H1 (cell line): ENCODE results near the gene MARK3. TPM values are rescaled to one million over a fixed set of nuclear protein-coding genes. Genes with fewer than 3 reads are reported as not detected.
A peak's percentile ranks its signal among the peaks of the same experiment; 100 is the strongest.

Experiments used
- CTCF ChIA-PET: fragments of 300-600 bp; sonication (Branson Sonifier 250); formaldehyde crosslinking; loops from one replicate; lab custom pipeline; 2021; ENCODE audit not compliant: partially characterized antibody; lab: Charles Lee
- POLR2A ChIA-PET: fragments of 300-600 bp; sonication (Branson Sonifier 250); formaldehyde crosslinking; loops from one replicate; lab custom pipeline; 2021; ENCODE audit warnings: inconsistent platforms; ENCODE audit not compliant: partially characterized antibody; lab: Charles Lee
- DNase-seq, 2 experiments: peaks; one replicate each; pipeline versions ENCODE4 v3.0.0 to v3.0.0-alpha.2; 2010 to 2022; ENCODE audit warnings: low spot score in 2 of 2, low read depth in 1 of 2, mixed read lengths in 1 of 2
- FAIRE-seq: peaks from 2 replicates; lab custom pipeline; 2011; peaks lifted over from hg19 to GRCh38; lab: Jason Lieb, UNC
- H2AFZ ChIP-seq: 2 replicates; pipeline ENCODE4 v1.8.1; 2012; ENCODE audit warnings: low read length, inconsistent platforms
- H2AK5ac ChIP-seq: 2 replicates; pipeline ENCODE4 v1.6.1; 2013; ENCODE audit warnings: low read depth, low read length
- H2BK120ac ChIP-seq: replicated peaks from 2 replicates; pipeline ENCODE3; 2013; ENCODE audit warnings: low read depth, low read length, inconsistent platforms
- H2BK12ac ChIP-seq: 2 replicates; pipeline ENCODE4 v1.6.1; 2013; ENCODE audit warnings: low read depth, low read length
- H2BK15ac ChIP-seq: 2 replicates; pipeline ENCODE4 v1.6.1; 2013; ENCODE audit warnings: low read length
- H2BK20ac ChIP-seq: 2 replicates; pipeline ENCODE4 v1.6.1; 2013; ENCODE audit warnings: low read length
- H2BK5ac ChIP-seq: 2 replicates; pipeline ENCODE4 v1.6.1; 2013; ENCODE audit warnings: low read depth, low read length
- H3K14ac ChIP-seq: 2 replicates; pipeline ENCODE4 v1.6.1; 2013; ENCODE audit warnings: inconsistent platforms; ENCODE audit not compliant: insufficient read length
- H3K18ac ChIP-seq: 2 replicates; pipeline ENCODE4 v1.6.1; 2013; ENCODE audit warnings: low read length; ENCODE audit errors: extremely low read depth
- H3K23ac ChIP-seq: 2 replicates; pipeline ENCODE4 v1.6.1; 2013; ENCODE audit warnings: inconsistent platforms; ENCODE audit not compliant: insufficient read length
- H3K23me2 ChIP-seq: 2 replicates; pipeline ENCODE4 v1.6.1; 2013; ENCODE audit warnings: low read depth, low read length
- H3K27ac ChIP-seq: 2 replicates; pipeline ENCODE4 v1.6.1; 2011; ENCODE audit warnings: low read depth, low read length, inconsistent platforms
- H3K27me3 ChIP-seq, 4 experiments: replicated peaks in 1 of 4; 1 replicate in 1 of 4; 2 replicates in 3 of 4; pipeline versions ENCODE4 v1.6.1 to v1.8.1; 2011 to 2013; ENCODE audit warnings: low read length in 3 of 4, mild to moderate bottlenecking in 3 of 4, inconsistent platforms in 2 of 4, mixed read lengths in 2 of 4, moderate library complexity in 1 of 4; ENCODE audit not compliant: control insufficient read depth in 3 of 4, insufficient read depth in 3 of 4; ENCODE audit errors: extremely low read depth in 1 of 4
- H3K36me3 ChIP-seq, 4 experiments: 2 replicates each; pipeline versions ENCODE4 v1.6.1 to v1.8.1; 2011 to 2013; ENCODE audit warnings: mild to moderate bottlenecking in 4 of 4, low read length in 3 of 4, moderate library complexity in 2 of 4, control low read depth in 1 of 4, inconsistent platforms in 1 of 4; ENCODE audit not compliant: insufficient read depth in 4 of 4, control insufficient read depth in 2 of 4
- H3K4ac ChIP-seq: replicated peaks from 2 replicates; pipeline ENCODE3; 2013; ENCODE audit warnings: low read length, low read depth, mixed read lengths, inconsistent platforms; ENCODE audit not compliant: insufficient read length
- H3K4me1 ChIP-seq, 4 experiments: replicated peaks in 1 of 4; 1 replicate in 1 of 4; 2 replicates in 3 of 4; pipeline versions ENCODE4 v1.6.1 to v1.8.1; 2011 to 2013; ENCODE audit warnings: low read length in 3 of 4, inconsistent platforms in 2 of 4, mixed read lengths in 1 of 4; ENCODE audit not compliant: insufficient read depth in 4 of 4, control insufficient read depth in 3 of 4
- H3K4me2 ChIP-seq, 2 experiments: 2 replicates each; pipeline versions ENCODE4 v1.6.1 to v1.8.1; 2011 to 2013; ENCODE audit warnings: low read depth in 2 of 2, low read length in 2 of 2, control low read depth in 1 of 2, inconsistent platforms in 1 of 2, mild to moderate bottlenecking in 1 of 2; ENCODE audit not compliant: insufficient read depth in 1 of 2
- H3K4me3 ChIP-seq, 4 experiments: fragments of 200-600, 300-600 bp in 1 of 4; sonication (generic), shearing (Covaris generic), sonication (Bioruptor Twin) in 1 of 4; 2 replicates each; pipeline versions ENCODE4 v1.5.1 to v1.8.1; 2011 to 2016; ENCODE audit warnings: low read length in 4 of 4, low read depth in 3 of 4, control low read depth in 2 of 4, inconsistent platforms in 2 of 4, mild to moderate bottlenecking in 2 of 4, mixed read lengths in 1 of 4, moderate library complexity in 1 of 4; ENCODE audit not compliant: insufficient read depth in 2 of 4; ENCODE audit errors: extremely low read depth in 1 of 4
- H3K56ac ChIP-seq: replicated peaks from 2 replicates; pipeline ENCODE3; 2013; ENCODE audit warnings: low read depth, mild to moderate bottlenecking, mixed read lengths, low read length, inconsistent platforms; ENCODE audit not compliant: insufficient read length
- H3K79me1 ChIP-seq: 2 replicates; pipeline ENCODE4 v1.6.1; 2013; ENCODE audit warnings: low read depth, low read length, control low read depth
- H3K79me2 ChIP-seq, 2 experiments: 2 replicates each; pipeline versions ENCODE4 v1.6.1 to v1.8.1; 2012 to 2013; ENCODE audit warnings: low read length in 2 of 2, mild to moderate bottlenecking in 2 of 2, inconsistent platforms in 1 of 2; ENCODE audit not compliant: insufficient read depth in 2 of 2, control insufficient read depth in 1 of 2
- H3K9ac ChIP-seq, 4 experiments: replicated peaks in 1 of 4; 1 replicate in 1 of 4; 2 replicates in 3 of 4; pipeline versions ENCODE4 v1.6.1 to v1.8.1; 2011 to 2013; ENCODE audit warnings: low read depth in 3 of 4, low read length in 3 of 4, control low read depth in 2 of 4, mild to moderate bottlenecking in 2 of 4, moderate library complexity in 2 of 4, inconsistent platforms in 1 of 4; ENCODE audit errors: extremely low read depth in 1 of 4
- H3K9me3 ChIP-seq, 2 experiments: 2 replicates each; pipeline versions ENCODE4 v1.6.1 to v1.8.1; 2012 to 2013; ENCODE audit warnings: mild to moderate bottlenecking in 2 of 2, moderate library complexity in 2 of 2, control low read depth in 1 of 2, inconsistent platforms in 1 of 2, low read depth in 1 of 2, low read length in 1 of 2, mixed read lengths in 1 of 2; ENCODE audit not compliant: insufficient read depth in 2 of 2
- H4K20me1 ChIP-seq, 2 experiments: replicated peaks in 1 of 2; 2 replicates each; pipeline versions ENCODE3 to v1.8.1; 2011 to 2013; ENCODE audit warnings: inconsistent platforms in 2 of 2, low read length in 2 of 2, mild to moderate bottlenecking in 1 of 2; ENCODE audit not compliant: insufficient read depth in 2 of 2, control insufficient read depth in 1 of 2
- H4K5ac ChIP-seq: 2 replicates; pipeline ENCODE4 v1.6.1; 2013; ENCODE audit warnings: low read length, low read depth, mixed read lengths, inconsistent platforms; ENCODE audit not compliant: insufficient read length
- H4K8ac ChIP-seq: 2 replicates; pipeline ENCODE4 v1.8.0; 2013; ENCODE audit warnings: mild to moderate bottlenecking, moderate library complexity, low read length, inconsistent platforms; ENCODE audit not compliant: insufficient read depth; ENCODE audit errors: extremely low read depth
- H4K91ac ChIP-seq: replicated peaks from 2 replicates; pipeline ENCODE3; 2013; ENCODE audit warnings: low read length, mixed read lengths, inconsistent platforms; ENCODE audit not compliant: insufficient read length
- ASH2L ChIP-seq: fragments of 200-600, 300-600 bp; sonication (generic); IDR thresholded peaks from one replicate; pipeline ENCODE4 v1.7.1; 2017; ENCODE audit warnings: low read length
- JUN ChIP-seq: IDR thresholded peaks from 2 replicates; pipeline ENCODE4 v1.6.1; 2011; ENCODE audit warnings: low read depth, mild to moderate bottlenecking, improper control_type of control experiment, low read length
- KDM4A ChIP-seq: IDR thresholded peaks from one replicate; pipeline ENCODE4 v1.7.1; 2012; ENCODE audit warnings: low read depth, mild to moderate bottlenecking, moderate library complexity, low read length, inconsistent platforms; ENCODE audit not compliant: severe bottlenecking
- POLR2AphosphoS5 ChIP-seq: IDR thresholded peaks from 2 replicates; pipeline ENCODE4 v1.6.1; 2011; ENCODE audit warnings: low read depth, low read length
- SIRT6 ChIP-seq: IDR thresholded peaks from one replicate; pipeline ENCODE4 v1.7.1; 2012; ENCODE audit warnings: low read length, inconsistent platforms
- SP1 ChIP-seq: IDR thresholded peaks from 2 replicates; pipeline ENCODE4 v1.6.1; 2011; ENCODE audit warnings: low read depth, low read length
- TAF7 ChIP-seq: optimal IDR thresholded peaks from 2 replicates; pipeline ENCODE3; 2011; ENCODE audit warnings: low read depth, mild to moderate bottlenecking, inconsistent platforms, low read length, moderate library complexity, borderline replicate concordance
- WGBS, 2 experiments: shearing (Covaris generic) in 1 of 2; methylation state at CpG; one replicate each; pipeline versions ENCODE4 v1.1.6 to v1.1.7; 2013 to 2015; ENCODE audit warnings: low lambda C conversion rate in 2 of 2, mixed read lengths in 2 of 2, inconsistent platforms in 1 of 2, low coverage in 1 of 2, missing lambda C conversion rate in 1 of 2; ENCODE audit not compliant: insufficient replicate concordance in 2 of 2, insufficient coverage in 1 of 2, insufficient read length in 1 of 2; ENCODE audit errors: extremely low coverage in 1 of 2, missing lambda C conversion rate in 1 of 2; 5-methylcytosine and 5-hydroxymethylcytosine counted together
- polyA plus RNA-seq, 7 experiments: library from polyadenylated mRNA; depleted of rRNA in 3 of 7; stranded (reverse) in 5 of 7; unstranded in 2 of 7; fragments of >200 nt in 5 of 7; fragments of 200-250 nt in 2 of 7; gene quantifications; 1 replicate in 5 of 7; 2 replicates in 1 of 7; 4 replicates in 1 of 7; pipeline versions ENCODE4 v1.2.1 to v1.2.3, GENCODE V29; 2011 to 2013; ENCODE audit warnings: missing spikeins in 2 of 7, mixed read lengths in 2 of 7
- total RNA-seq: library from RNA; stranded (reverse); fragmentation: NEBNext Ultra II Directional; extraction: Animal tissue kit (Norgen Biotek cat#: 25700); gene quantifications from 2 replicates; pipeline ENCODE4 v1.2.1, GENCODE V29; 2021
- TF ChIP-seq, protein P1 (sequence below): IDR thresholded peaks from 2 replicates; pipeline ENCODE4 v1.6.1; 2011; ENCODE audit warnings: low read depth, mild to moderate bottlenecking, low read length; ENCODE audit not compliant: insufficient read depth
- TF ChIP-seq, protein P2 (sequence below): IDR thresholded peaks from 2 replicates; pipeline ENCODE4 v1.6.1; 2011; ENCODE audit warnings: low read length, improper control_type of control experiment

The MARK3 gene
- total and polyA plus RNA-seq, 2 of the 8 experiments (the other 6 are each of a cell fraction or from before 2014, with no cell fraction given), result 39.4 to 76.9 TPM

DNA sequence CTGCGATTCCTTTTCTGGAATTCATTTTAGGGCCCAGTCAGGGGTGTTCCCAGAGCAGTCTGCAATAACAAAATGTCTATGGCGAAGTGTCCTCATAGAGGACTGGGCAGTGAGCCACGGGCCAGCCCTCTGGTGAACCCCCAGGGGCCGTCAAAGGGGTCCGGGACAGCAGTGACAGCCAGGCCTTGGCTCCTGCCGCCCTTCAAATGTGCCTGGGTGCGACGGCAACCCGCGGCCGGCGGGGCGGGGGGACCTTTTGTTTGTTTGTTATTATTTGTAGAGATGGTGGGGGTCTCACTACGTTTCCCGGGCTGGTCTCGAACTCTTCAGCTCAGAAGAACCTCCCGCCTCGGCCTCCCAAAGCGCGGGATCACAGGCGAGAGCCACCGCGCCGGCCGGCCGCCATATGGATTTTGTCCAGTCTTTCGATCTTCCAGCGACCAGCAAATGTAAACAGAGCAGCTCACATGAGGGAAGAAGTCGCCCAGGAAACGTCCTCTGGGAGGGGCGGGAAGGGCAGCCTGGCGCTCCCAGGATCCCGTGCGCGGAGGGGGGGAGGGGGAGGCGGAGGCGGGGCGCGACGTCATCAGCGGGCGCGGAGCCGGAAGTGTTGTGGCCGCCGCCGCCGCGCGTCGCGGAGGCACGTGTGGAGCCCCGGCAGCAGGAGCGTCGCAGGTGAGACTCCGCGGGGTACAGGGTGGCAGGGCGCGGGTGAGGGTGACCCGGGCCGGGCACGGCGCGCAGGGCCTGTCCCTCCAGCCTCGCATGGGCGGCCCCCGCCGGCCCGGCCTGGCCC is 143.6 kb downstream of the MARK3 start, which contains the start of gene TRMT61A:
Gene TRMT61A (plus strand): TSS at position 610 of the 796 bp plus-strand sequence. CDS start 783 bp downstream, outside the sequence.
- Histone ChIP-seq H4K5ac (no peak within 1 kb of the TSS), H4K8ac (peak within 1 kb of the TSS; percentile 88), H3K23ac (no peak within 1 kb of the TSS), H2AFZ (no peak within 1 kb of the TSS), H3K23me2 (peaks cover 8% of the 10 kb centered on the region; the same call in 1 of the 2 replicates), H3K79me1 (peaks cover 24% of the 10 kb centered on the region), H3K4me1 (peaks cover 0 to 12% (median 10%) of the 10 kb centered on the region in 4 experiments; a peak in 6 of 7 replicates), H2BK12ac (no peak within 1 kb of the TSS; the same call in 1 of the 2 replicates), H3K14ac (no peak within 1 kb of the TSS), H3K9ac (peak within 1 kb of the TSS; percentile 63 to 82 (median 72)), H4K20me1 (peaks cover 12 to 34% of the 10 kb centered on the region in 2 experiments), H3K36me3 (peaks cover 0 to 4% (median 1%) of the 10 kb centered on the region in 4 experiments; a peak in 3 of 8 replicates), H3K9me3 (no peaks in the 10 kb centered on the region), H2BK15ac (0 out of 2 replicates have a peak within 1 kb of the TSS, but pooled peaks have one; percentile 46), H2BK120ac (no peak within 1 kb of the TSS), H3K27ac (peak within 1 kb of the TSS; percentile 71; the same call in 1 of the 2 replicates), H3K4me3 (peak within 1 kb of the TSS; percentile 61 to 97 (median 94)), H3K27me3 (peaks cover 2 to 16% (median 7%) of the 10 kb centered on the region in 4 experiments), H3K4me2 (peak within 1 kb of the TSS; percentile 87 to 97), H3K79me2 (peaks cover 5 to 20% of the 10 kb centered on the region in 2 experiments; a peak in 3 of 4 replicates), H2AK5ac (peak within 1 kb of the TSS; percentile 83; the same call in 1 of the 2 replicates), H3K56ac (peak within 1 kb of the TSS; percentile 44), H2BK20ac (no peak within 1 kb of the TSS), H3K18ac (peak within 1 kb of the TSS; percentile 32; the same call in 1 of the 2 replicates), H3K4ac (peak within 1 kb of the TSS; percentile 97), H4K91ac (peak within 1 kb of the TSS; percentile 66), H2BK5ac (no peak within 1 kb of the TSS)
- POLR2A ChIA-PET, result interaction anchor here (0.6 to 29.8 kb wide), 10 partner anchors 8 to 380 kb away, joined by 3 to 844 read pairs (median 5); partner anchors contain the start of genes BAG5, CKB and EIF5
- CTCF ChIA-PET, result interaction anchor here (1.4 to 28.8 kb wide), 4 partner anchors 8 to 28 kb away, joined by 3 to 921 read pairs (median 118); partner anchors contain the start of gene CKB
- DNase-seq, result peak in 1 of 2 experiments; percentile 83
- 17% methylated on average over 31 of the region's 70 CpGs; no CpG with 5 or more reads in 1 of the 2 experiments for WGBS, 2 experiments
- no peak for FAIRE-seq
- TF ChIP-seq, protein P1, sequence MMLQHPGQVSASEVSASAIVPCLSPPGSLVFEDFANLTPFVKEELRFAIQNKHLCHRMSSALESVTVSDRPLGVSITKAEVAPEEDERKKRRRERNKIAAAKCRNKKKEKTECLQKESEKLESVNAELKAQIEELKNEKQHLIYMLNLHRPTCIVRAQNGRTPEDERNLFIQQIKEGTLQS, result peak; percentile 62; the same call in 1 of the 2 replicates
- TF ChIP-seq, protein P2, sequence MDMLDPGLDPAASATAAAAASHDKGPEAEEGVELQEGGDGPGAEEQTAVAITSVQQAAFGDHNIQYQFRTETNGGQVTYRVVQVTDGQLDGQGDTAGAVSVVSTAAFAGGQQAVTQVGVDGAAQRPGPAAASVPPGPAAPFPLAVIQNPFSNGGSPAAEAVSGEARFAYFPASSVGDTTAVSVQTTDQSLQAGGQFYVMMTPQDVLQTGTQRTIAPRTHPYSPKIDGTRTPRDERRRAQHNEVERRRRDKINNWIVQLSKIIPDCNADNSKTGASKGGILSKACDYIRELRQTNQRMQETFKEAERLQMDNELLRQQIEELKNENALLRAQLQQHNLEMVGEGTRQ, result no peak; the same call in 1 of the 2 replicates
- TF ChIP-seq JUN, result no peak
- peak; percentile 55 for TF ChIP-seq TAF7
- TF ChIP-seq ASH2L, result peak; percentile 22
- TF ChIP-seq KDM4A, result peak; percentile 75
- no peak for TF ChIP-seq SIRT6
- TF ChIP-seq POLR2AphosphoS5, result peak; percentile 50
- no peak for TF ChIP-seq SP1
